Measurements from ENCODE around the gene DIRAS2. TPM values are rescaled to one million over a fixed set of nuclear protein-coding genes. Genes with fewer than 3 reads are reported as not detected.

DIRAS2 gene
- polyA plus RNA-seq, 3 donors: not detected

GRCh38 chr9:90580576-90580975 lies 62.0 kb downstream of the DIRAS2 start:
- no peak overlapping the region for H3K4me2 ChIP-seq (replicated peaks; ENCODE audit: extremely low read depth, low read length, poor library complexity, severe bottlenecking)
- DNase-seq: no peak
- H3K27me3 ChIP-seq (ENCODE audit: control insufficient read depth in 2 of 2, insufficient read depth in 2 of 2, low read length in 2 of 2): peaks cover 0 to 7% of the 10 kb centered on the region in 2 donors
- no peak for TF ChIP-seq CTCF (IDR thresholded peaks at IDR 0.05)
- no peak overlapping the region for H3K9ac ChIP-seq (ENCODE audit: insufficient read depth, low read length, poor library complexity, severe bottlenecking)
- Mint-ChIP-seq H3K27me3 (ENCODE audit: low read depth in 3 of 3) (peaks cover 0 to 15% (median 1%) of the 10 kb centered on the region in 3 donors), H3K4me3 (no peak overlapping the region), H3K36me3 (no peaks in the 10 kb centered on the region), H3K9me3 (peaks cover 0 to 8% (median 2%) of the 10 kb centered on the region in 7 donors), H3K4me1 (no peaks in the 10 kb centered on the region), H3K27ac (no peak overlapping the region)
- no peak overlapping the region for H2AFZ ChIP-seq (ENCODE audit: insufficient read depth, low read depth, low read length, poor library complexity, severe bottlenecking)
- no peaks in the 10 kb centered on the region for H3K36me3 ChIP-seq (replicated peaks in 1 of 2; ENCODE audit: control insufficient read depth in 1 of 2, insufficient read depth in 2 of 2, low read length in 2 of 2)
- H3K4me3 ChIP-seq (replicated peaks in 1 of 3; ENCODE audit: low read depth in 2 of 3, low read length in 3 of 3): no peak overlapping the region
- WGBS (ENCODE audit: insufficient coverage): 100% methylated on average over 1 of the region's 2 CpGs
- intact Hi-C loops (cut with micrococcal nuclease): no loop called here
- H3K4me1 ChIP-seq (ENCODE audit: control insufficient read depth in 1 of 2, insufficient read depth in 2 of 2, low read length in 2 of 2): no peaks in the 10 kb centered on the region
- H3K79me2 ChIP-seq (ENCODE audit: insufficient read depth, low read length): no peaks in the 10 kb centered on the region
- H3K27ac ChIP-seq (ENCODE audit: low read depth in 1 of 2, low read length in 2 of 2): no peak overlapping the region
- H3K9me3 ChIP-seq (replicated peaks in 1 of 2; ENCODE audit: control insufficient read depth in 1 of 2, insufficient read depth in 1 of 2, low read length in 2 of 2): peaks cover 0 to 14% of the 10 kb centered on the region in 2 donors
- no peaks in the 10 kb centered on the region for H4K20me1 ChIP-seq (ENCODE audit: insufficient read depth, low read length)

GRCh38 chr9:90579181-90579580 lies 63.4 kb downstream of the DIRAS2 start:
- no peak overlapping the region for H3K9ac ChIP-seq (ENCODE audit: insufficient read depth, low read length, poor library complexity, severe bottlenecking)
- Mint-ChIP-seq H3K4me3 (no peak overlapping the region), H3K36me3 (no peaks in the 10 kb centered on the region), H3K4me1 (no peaks in the 10 kb centered on the region), H3K27ac (no peak overlapping the region), H3K9me3 (peaks cover 0 to 8% (median 2%) of the 10 kb centered on the region in 7 donors), H3K27me3 (ENCODE audit: low read depth in 3 of 3) (peaks cover 0 to 18% (median 1%) of the 10 kb centered on the region in 3 donors)
- H2AFZ ChIP-seq (ENCODE audit: insufficient read depth, low read depth, low read length, poor library complexity, severe bottlenecking): no peak overlapping the region
- H3K36me3 ChIP-seq (replicated peaks in 1 of 2; ENCODE audit: control insufficient read depth in 1 of 2, insufficient read depth in 2 of 2, low read length in 2 of 2): no peaks in the 10 kb centered on the region
- no peak overlapping the region for H3K27ac ChIP-seq (ENCODE audit: low read depth in 1 of 2, low read length in 2 of 2)
- WGBS (ENCODE audit: insufficient coverage): 80% methylated on average over 1 of the region's 2 CpGs
- H3K27me3 ChIP-seq (ENCODE audit: control insufficient read depth in 2 of 2, insufficient read depth in 2 of 2, low read length in 2 of 2): peaks cover 0 to 14% of the 10 kb centered on the region in 2 donors
- H3K4me2 ChIP-seq (replicated peaks; ENCODE audit: extremely low read depth, low read length, poor library complexity, severe bottlenecking): no peak overlapping the region
- no peaks in the 10 kb centered on the region for H3K79me2 ChIP-seq (ENCODE audit: insufficient read depth, low read length)
- no peaks in the 10 kb centered on the region for H3K4me1 ChIP-seq (ENCODE audit: control insufficient read depth in 1 of 2, insufficient read depth in 2 of 2, low read length in 2 of 2)
- TF ChIP-seq CTCF (IDR thresholded peaks at IDR 0.05): no peak
- intact Hi-C loops (cut with micrococcal nuclease): no loop called here
- no peak for DNase-seq
- peaks cover 0 to 14% of the 10 kb centered on the region in 2 donors for H3K9me3 ChIP-seq (replicated peaks in 1 of 2; ENCODE audit: control insufficient read depth in 1 of 2, insufficient read depth in 1 of 2, low read length in 2 of 2)
- H3K4me3 ChIP-seq (replicated peaks in 1 of 3; ENCODE audit: low read depth in 2 of 3, low read length in 3 of 3): no peak overlapping the region
- no peaks in the 10 kb centered on the region for H4K20me1 ChIP-seq (ENCODE audit: insufficient read depth, low read length)
